ENCODE results near the gene TNS4.

TNS4 gene

GRCh38 chr17:40531051-40531991, 29.9 kb upstream of the TNS4 start:
- Histone ChIP-seq H3K9ac (ENCODE audit: low read length) (no peak overlapping the region), H3K27me3 (ENCODE audit: control insufficient read depth, insufficient read depth, low read length) (no peaks in the 10 kb centered on the region), H3K4me1 (ENCODE audit: control insufficient read depth, insufficient read depth, low read length) (peaks cover 19% of the 10 kb centered on the region), H3K27ac (ENCODE audit: low read depth, low read length) (no peak overlapping the region), H3K4me3 (ENCODE audit: low read length) (no peak overlapping the region), H3K36me3 (ENCODE audit: control insufficient read depth, insufficient read depth, low read length) (no peaks in the 10 kb centered on the region)

- Histone ChIP-seq H3K4me1 (ENCODE audit: control insufficient read depth, insufficient read depth, low read length) (peaks cover 13% of the 10 kb centered on the region), H3K27me3 (ENCODE audit: control insufficient read depth, insufficient read depth, low read length) (no peaks in the 10 kb centered on the region), H3K9ac (ENCODE audit: low read length) (no peak overlapping the region), H3K4me3 (ENCODE audit: low read length) (no peak overlapping the region), H3K36me3 (ENCODE audit: control insufficient read depth, insufficient read depth, low read length) (no peaks in the 10 kb centered on the region), H3K27ac (ENCODE audit: low read depth, low read length) (no peak overlapping the region)
These were observed 29.1 kb upstream of the TNS4 start for GRCh38 chr17:40530531-40530994.

- Histone ChIP-seq H3K4me3 (ENCODE audit: low read length) (no peak overlapping the region), H3K27me3 (ENCODE audit: control insufficient read depth, insufficient read depth, low read length) (no peaks in the 10 kb centered on the region), H3K36me3 (ENCODE audit: control insufficient read depth, insufficient read depth, low read length) (no peaks in the 10 kb centered on the region), H3K27ac (ENCODE audit: low read depth, low read length) (no peak overlapping the region), H3K4me1 (ENCODE audit: control insufficient read depth, insufficient read depth, low read length) (peaks cover 13% of the 10 kb centered on the region), H3K9ac (ENCODE audit: low read length) (no peak overlapping the region)
These were observed 28.6 kb upstream of the TNS4 start for GRCh38 chr17:40529991-40530390.

GRCh38 chr17:40528692-40529417, 27.4 kb upstream of the TNS4 start:
- Histone ChIP-seq H3K4me1 (ENCODE audit: control insufficient read depth, insufficient read depth, low read length) (peaks cover 13% of the 10 kb centered on the region), H3K9ac (ENCODE audit: low read length) (no peak overlapping the region), H3K4me3 (ENCODE audit: low read length) (no peak overlapping the region), H3K36me3 (ENCODE audit: control insufficient read depth, insufficient read depth, low read length) (no peaks in the 10 kb centered on the region), H3K27me3 (ENCODE audit: control insufficient read depth, insufficient read depth, low read length) (no peaks in the 10 kb centered on the region), H3K27ac (ENCODE audit: low read depth, low read length) (no peak overlapping the region)

GRCh38 chr17:40526668-40527067, 25.2 kb upstream of the TNS4 start:
- H3K4me3 ChIP-seq (ENCODE audit: low read length) = no peak overlapping the region
- H3K4me1 ChIP-seq (ENCODE audit: control insufficient read depth, insufficient read depth, low read length) = no peaks in the 10 kb centered on the region
- H3K27ac ChIP-seq (ENCODE audit: low read depth, low read length) = no peak overlapping the region
- no peaks in the 10 kb centered on the region for H3K36me3 ChIP-seq (ENCODE audit: control insufficient read depth, insufficient read depth, low read length)
- no peaks in the 10 kb centered on the region for H3K27me3 ChIP-seq (ENCODE audit: control insufficient read depth, insufficient read depth, low read length)
- H3K9ac ChIP-seq (ENCODE audit: low read length) = no peak overlapping the region

- no peak overlapping the region for H3K4me3 ChIP-seq (ENCODE audit: low read length)
- H3K36me3 ChIP-seq (ENCODE audit: control insufficient read depth, insufficient read depth, low read length) = no peaks in the 10 kb centered on the region
- H3K27ac ChIP-seq (ENCODE audit: low read depth, low read length) = no peak overlapping the region
- no peak overlapping the region for H3K9ac ChIP-seq (ENCODE audit: low read length)
- no peaks in the 10 kb centered on the region for H3K4me1 ChIP-seq (ENCODE audit: control insufficient read depth, insufficient read depth, low read length)
- H3K27me3 ChIP-seq (ENCODE audit: control insufficient read depth, insufficient read depth, low read length) = no peaks in the 10 kb centered on the region
These were observed 23.9 kb upstream of the TNS4 start for GRCh38 chr17:40525294-40525693.

GRCh38 chr17:40524243-40524965, 23.0 kb upstream of the TNS4 start:
- Histone ChIP-seq H3K27ac (ENCODE audit: low read depth, low read length) (no peak overlapping the region), H3K9ac (ENCODE audit: low read length) (no peak overlapping the region), H3K4me1 (ENCODE audit: control insufficient read depth, insufficient read depth, low read length) (no peaks in the 10 kb centered on the region), H3K36me3 (ENCODE audit: control insufficient read depth, insufficient read depth, low read length) (no peaks in the 10 kb centered on the region), H3K4me3 (ENCODE audit: low read length) (no peak overlapping the region), H3K27me3 (ENCODE audit: control insufficient read depth, insufficient read depth, low read length) (no peaks in the 10 kb centered on the region)

GRCh38 chr17:40522961-40523310, 21.5 kb upstream of the TNS4 start:
- Histone ChIP-seq H3K36me3 (ENCODE audit: control insufficient read depth, insufficient read depth, low read length) (no peaks in the 10 kb centered on the region), H3K4me1 (ENCODE audit: control insufficient read depth, insufficient read depth, low read length) (no peaks in the 10 kb centered on the region), H3K27ac (ENCODE audit: low read depth, low read length) (no peak overlapping the region), H3K9ac (ENCODE audit: low read length) (no peak overlapping the region), H3K27me3 (ENCODE audit: control insufficient read depth, insufficient read depth, low read length) (no peaks in the 10 kb centered on the region), H3K4me3 (ENCODE audit: low read length) (no peak overlapping the region)

- no peaks in the 10 kb centered on the region for H3K27me3 ChIP-seq (ENCODE audit: control insufficient read depth, insufficient read depth, low read length)
- no peaks in the 10 kb centered on the region for H3K36me3 ChIP-seq (ENCODE audit: control insufficient read depth, insufficient read depth, low read length)
- H3K4me3 ChIP-seq (ENCODE audit: low read length) = no peak overlapping the region
- no peaks in the 10 kb centered on the region for H3K4me1 ChIP-seq (ENCODE audit: control insufficient read depth, insufficient read depth, low read length)
- H3K27ac ChIP-seq (ENCODE audit: low read depth, low read length) = no peak overlapping the region
- H3K9ac ChIP-seq (ENCODE audit: low read length) = no peak overlapping the region
These were observed 21.0 kb upstream of the TNS4 start for GRCh38 chr17:40522250-40522960.

- no peak overlapping the region for H3K9ac ChIP-seq (ENCODE audit: low read length)
- no peaks in the 10 kb centered on the region for H3K4me1 ChIP-seq (ENCODE audit: control insufficient read depth, insufficient read depth, low read length)
- H3K27ac ChIP-seq (ENCODE audit: low read depth, low read length) = no peak overlapping the region
- H3K4me3 ChIP-seq (ENCODE audit: low read length) = no peak overlapping the region
- no peaks in the 10 kb centered on the region for H3K36me3 ChIP-seq (ENCODE audit: control insufficient read depth, insufficient read depth, low read length)
- H3K27me3 ChIP-seq (ENCODE audit: control insufficient read depth, insufficient read depth, low read length) = no peaks in the 10 kb centered on the region
These were observed 19.6 kb upstream of the TNS4 start for GRCh38 chr17:40520991-40521453.

- no peak overlapping the region for H3K27ac ChIP-seq (ENCODE audit: low read depth, low read length)
- no peaks in the 10 kb centered on the region for H3K4me1 ChIP-seq (ENCODE audit: control insufficient read depth, insufficient read depth, low read length)
- H3K4me3 ChIP-seq (ENCODE audit: low read length) = no peak overlapping the region
- no peaks in the 10 kb centered on the region for H3K36me3 ChIP-seq (ENCODE audit: control insufficient read depth, insufficient read depth, low read length)
- H3K27me3 ChIP-seq (ENCODE audit: control insufficient read depth, insufficient read depth, low read length) = no peaks in the 10 kb centered on the region
- no peak overlapping the region for H3K9ac ChIP-seq (ENCODE audit: low read length)
These were observed 17.8 kb upstream of the TNS4 start for GRCh38 chr17:40519089-40519775.
